Activated naive CD8-positive, alpha-beta T cell treated with anti-CD3 and anti-CD28 coated beads for 36 hours (primary cell): ENCODE measurements around the gene TICAM2. TPM values are rescaled to one million over a fixed set of nuclear protein-coding genes. Genes with fewer than 3 reads are reported as not detected.
"Not testable (repeated sequence)": the region's sequence is repeated elsewhere in the genome, so short reads cannot be mapped to it uniquely, and the experiment has no call there.

Source experiments
- DNase-seq: peaks from one replicate; pipeline ENCODE4 v3.0.0; 2021
- H3K27ac Mint-ChIP-seq: one replicate; pipeline ENCODE4 v1.8.0; 2022; ENCODE audit warnings: mild to moderate bottlenecking, moderate library complexity, mixed read lengths
- H3K27me3 Mint-ChIP-seq: one replicate; pipeline ENCODE4 v1.8.0; 2022; ENCODE audit warnings: mild to moderate bottlenecking, mixed read lengths
- H3K36me3 Mint-ChIP-seq: one replicate; pipeline ENCODE4 v1.8.0; 2021; ENCODE audit warnings: mild to moderate bottlenecking, mixed read lengths
- H3K4me1 Mint-ChIP-seq: one replicate; pipeline ENCODE4 v1.8.0; 2021; ENCODE audit warnings: mixed read lengths
- H3K4me3 Mint-ChIP-seq: one replicate; pipeline ENCODE4 v1.8.0; 2022; ENCODE audit warnings: mild to moderate bottlenecking, moderate library complexity, mixed read lengths
- H3K9me3 Mint-ChIP-seq: one replicate; pipeline ENCODE4 v1.8.0; 2022; ENCODE audit warnings: mixed read lengths
- total RNA-seq, 2 experiments: library from RNA; stranded (reverse); gene quantifications; one replicate each; pipeline ENCODE4 v1.2.3, GENCODE V29; 2021

The TICAM2 gene, protein sequence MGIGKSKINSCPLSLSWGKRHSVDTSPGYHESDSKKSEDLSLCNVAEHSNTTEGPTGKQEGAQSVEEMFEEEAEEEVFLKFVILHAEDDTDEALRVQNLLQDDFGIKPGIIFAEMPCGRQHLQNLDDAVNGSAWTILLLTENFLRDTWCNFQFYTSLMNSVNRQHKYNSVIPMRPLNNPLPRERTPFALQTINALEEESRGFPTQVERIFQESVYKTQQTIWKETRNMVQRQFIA
- total RNA-seq = 1 to 10 TPM in 1 of 2 experiments, under 1 TPM in 1; 0.82 to 1.1 TPM

DNA sequence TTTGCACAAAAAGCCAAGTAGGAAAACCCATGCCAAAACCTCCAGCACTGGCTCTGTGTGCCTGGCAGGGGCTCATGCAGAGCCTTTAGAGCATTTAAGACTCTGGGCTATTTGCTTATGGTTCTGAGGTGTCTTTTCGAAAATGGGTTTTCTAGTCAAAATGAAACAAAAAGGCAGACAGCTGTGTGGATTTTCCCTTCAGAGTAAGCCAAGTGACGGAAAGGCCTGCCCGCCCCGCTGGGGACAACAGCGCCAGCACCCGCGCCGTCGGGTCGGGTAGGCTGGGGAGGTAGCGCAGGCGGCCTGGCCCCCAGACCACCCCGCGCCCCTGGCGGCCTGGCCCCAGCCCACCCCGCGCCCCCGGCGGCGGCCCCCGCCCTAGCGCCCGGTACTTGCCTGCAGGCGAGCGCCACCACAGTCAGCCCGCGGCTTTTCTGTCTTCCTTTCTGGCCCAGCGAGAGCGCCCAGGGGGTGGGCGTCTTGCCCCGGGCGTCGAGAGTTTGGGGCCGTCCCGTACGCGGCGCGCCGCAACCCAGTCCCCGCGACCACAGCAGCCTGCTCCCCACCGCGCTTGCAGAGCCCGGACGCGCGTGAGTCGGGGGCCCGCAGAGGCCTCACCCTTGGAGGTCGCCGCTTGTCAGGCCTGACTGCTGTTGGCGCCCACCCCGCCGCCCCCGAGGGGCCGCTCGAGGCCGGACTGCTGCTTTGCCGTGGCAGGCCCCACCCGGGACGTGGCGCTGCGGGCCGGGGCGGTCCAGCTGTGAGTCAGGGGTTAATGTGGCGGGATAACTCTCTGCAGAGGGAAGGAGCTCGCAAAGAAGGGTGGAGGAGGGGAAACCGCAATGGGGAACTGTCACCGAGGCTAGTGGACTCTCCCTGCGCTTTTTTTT is at the start of gene TICAM2:
Gene TICAM2 (minus strand): TSS at position 779 of the 890 bp plus-strand sequence. CDS start 21,223 bp downstream, outside the sequence.
- H3K4me3 Mint-ChIP-seq = peak within 1 kb of the TSS; percentile 55
- H3K9me3 Mint-ChIP-seq = no peaks in the 10 kb centered on the region
- H3K27ac Mint-ChIP-seq = peak within 1 kb of the TSS; percentile 62
- no peaks in the 10 kb centered on the region for H3K27me3 Mint-ChIP-seq
- peaks cover 29% of the 10 kb centered on the region for H3K4me1 Mint-ChIP-seq
- peak; percentile 75 for DNase-seq
- H3K36me3 Mint-ChIP-seq = peaks cover 25% of the 10 kb centered on the region

DNA sequence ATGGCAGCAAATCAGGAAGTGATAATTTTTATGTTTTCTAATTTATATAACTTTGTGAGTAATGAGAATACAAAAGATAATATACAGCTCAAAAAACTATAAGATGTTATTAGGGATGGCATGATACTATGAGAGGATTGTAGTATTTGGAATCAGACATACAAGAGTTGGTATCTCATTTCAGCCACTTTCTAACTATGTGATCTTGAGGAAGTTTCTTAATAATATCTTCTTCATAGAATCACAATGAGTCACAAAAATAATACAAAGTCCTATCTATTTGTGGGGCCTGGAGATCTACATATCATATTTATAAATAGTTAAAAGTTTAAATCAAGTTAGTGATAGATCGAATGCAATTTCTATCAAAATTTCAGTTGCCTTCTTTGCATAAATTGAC is 47.3 kb upstream of the TICAM2 start:
- H3K4me3 Mint-ChIP-seq = no peak overlapping the region
- H3K36me3 Mint-ChIP-seq = no peaks in the 10 kb centered on the region
- H3K27me3 Mint-ChIP-seq = peaks cover 10% of the 10 kb centered on the region
- no peaks in the 10 kb centered on the region for H3K4me1 Mint-ChIP-seq
- DNase-seq = no peak
- no peaks in the 10 kb centered on the region for H3K9me3 Mint-ChIP-seq
- H3K27ac Mint-ChIP-seq = no peak overlapping the region

DNA sequence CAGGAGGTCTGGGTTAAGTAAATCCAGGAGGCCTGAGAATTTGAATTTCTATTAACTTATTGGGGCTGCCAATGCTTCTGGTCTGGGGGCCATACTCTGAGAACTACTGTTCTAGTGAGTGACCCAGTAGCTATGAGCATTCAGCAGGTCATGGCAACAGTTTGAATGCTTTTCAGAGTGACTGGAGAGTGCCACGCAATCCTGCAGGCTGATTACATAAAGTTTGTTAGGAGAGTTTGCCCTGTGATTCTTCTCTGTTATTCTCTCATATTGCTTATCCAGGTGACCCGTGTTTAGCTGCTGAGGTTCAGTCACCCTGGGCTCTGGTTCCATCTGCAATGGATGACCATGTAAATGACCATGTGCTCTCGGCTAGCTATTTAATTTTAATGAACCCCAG is 45.8 kb upstream of the TICAM2 start:
- Mint-ChIP-seq H3K4me3 (no peak overlapping the region), H3K27me3 (peaks cover 24% of the 10 kb centered on the region)
- no peak for DNase-seq

DNA sequence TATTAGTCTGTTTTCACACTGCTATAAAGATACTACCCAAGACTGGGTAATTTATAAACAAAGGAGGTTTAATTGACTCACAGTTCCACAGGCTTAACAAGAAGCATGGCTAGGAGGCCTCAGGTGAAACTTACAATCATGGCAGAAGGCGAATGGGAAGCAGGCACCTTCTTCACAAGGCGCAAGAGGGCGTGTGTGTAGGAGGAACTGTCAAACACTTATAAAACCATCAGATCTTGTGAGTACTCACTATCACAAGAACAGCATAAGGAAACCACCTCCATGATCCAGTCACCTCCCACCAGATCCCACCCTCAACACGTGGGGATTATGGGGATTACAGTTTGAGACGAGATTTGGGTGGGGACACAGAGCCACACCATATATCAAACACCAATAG is 43.1 kb upstream of the TICAM2 start:
- not testable (repeated sequence) for H3K27ac Mint-ChIP-seq, H3K9me3 Mint-ChIP-seq, DNase-seq, H3K4me1 Mint-ChIP-seq, H3K4me3 Mint-ChIP-seq, H3K36me3 Mint-ChIP-seq
- H3K27me3 Mint-ChIP-seq = peaks cover 31% of the 10 kb centered on the region

More for the DNA sequence above, 45.8 kb upstream of the TICAM2 start:
- Mint-ChIP-seq H3K4me1 (no peaks in the 10 kb centered on the region), H3K9me3 (no peaks in the 10 kb centered on the region), H3K27ac (no peak overlapping the region), H3K36me3 (no peaks in the 10 kb centered on the region)

DNA sequence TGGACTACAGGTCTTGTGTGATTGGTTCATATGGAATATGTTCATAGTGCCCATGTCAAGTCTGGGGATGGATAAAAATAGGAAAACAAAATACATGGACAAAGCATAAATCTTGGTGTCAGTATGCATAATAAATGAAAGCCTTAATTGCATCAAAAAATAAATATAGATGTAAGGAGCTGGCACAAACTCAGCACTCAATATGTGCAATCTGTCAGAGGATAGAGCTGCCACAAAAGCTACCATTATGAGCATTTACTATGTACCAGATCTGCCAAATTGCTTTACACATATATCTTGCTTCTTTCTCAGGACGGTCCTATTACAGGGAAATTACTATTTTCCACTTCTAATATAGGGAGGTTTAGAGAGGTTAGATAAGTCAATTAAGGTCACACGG is 41.8 kb upstream of the TICAM2 start:
- Mint-ChIP-seq H3K27ac (no peak overlapping the region), H3K4me1 (peaks cover 5% of the 10 kb centered on the region), H3K9me3 (no peaks in the 10 kb centered on the region), H3K27me3 (peaks cover 39% of the 10 kb centered on the region), H3K36me3 (no peaks in the 10 kb centered on the region), H3K4me3 (no peak overlapping the region)
- no peak for DNase-seq

DNA sequence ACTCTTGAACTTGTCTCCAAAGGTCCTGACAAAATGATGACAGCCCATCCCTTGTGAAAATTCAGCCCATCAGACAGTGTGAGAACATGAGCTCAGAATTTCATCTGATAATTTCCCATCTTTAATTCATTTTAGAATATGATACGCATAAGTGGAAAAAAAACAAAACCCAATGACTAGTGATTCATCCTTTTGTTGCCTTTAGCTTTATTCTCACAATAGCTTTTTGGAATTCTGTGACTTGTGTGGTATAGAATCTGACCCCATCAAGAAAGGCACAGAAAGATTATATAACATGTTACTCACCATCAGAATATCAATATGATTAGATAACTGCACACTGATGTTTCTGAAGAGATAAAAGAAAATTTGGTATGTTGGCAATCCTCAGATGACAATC is 39.7 kb upstream of the TICAM2 start:
- H3K27me3 Mint-ChIP-seq = peaks cover 44% of the 10 kb centered on the region
- no peaks in the 10 kb centered on the region for H3K9me3 Mint-ChIP-seq
- no peak overlapping the region for H3K27ac Mint-ChIP-seq
- H3K4me1 Mint-ChIP-seq = peaks cover 21% of the 10 kb centered on the region
- no peak overlapping the region for H3K4me3 Mint-ChIP-seq
- no peak for DNase-seq
- no peaks in the 10 kb centered on the region for H3K36me3 Mint-ChIP-seq

DNA sequence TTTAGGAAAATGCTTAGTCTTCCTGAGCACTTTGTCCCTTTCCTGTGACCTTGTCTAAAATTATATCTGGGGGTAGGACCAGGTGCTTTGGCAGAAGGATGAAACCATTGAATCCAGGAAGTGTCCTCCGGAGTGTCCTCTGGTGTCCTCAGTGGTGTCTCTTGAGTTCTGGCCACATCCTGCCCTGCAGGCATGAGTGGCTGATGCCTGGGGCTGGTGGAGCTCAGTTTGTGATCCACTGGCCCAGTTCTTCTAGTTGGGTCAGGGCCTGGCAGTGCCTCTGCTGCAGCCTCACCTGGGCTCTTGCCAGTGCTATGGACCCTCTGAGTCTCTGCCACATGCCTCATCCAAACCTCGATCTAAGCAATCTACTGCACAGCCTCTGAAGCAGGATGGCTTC is 38.0 kb upstream of the TICAM2 start:
- Mint-ChIP-seq H3K27ac (no peak overlapping the region), H3K4me3 (no peak overlapping the region), H3K27me3 (peaks cover 55% of the 10 kb centered on the region), H3K9me3 (no peaks in the 10 kb centered on the region), H3K4me1 (peaks cover 35% of the 10 kb centered on the region), H3K36me3 (no peaks in the 10 kb centered on the region)
- DNase-seq = no peak

DNA sequence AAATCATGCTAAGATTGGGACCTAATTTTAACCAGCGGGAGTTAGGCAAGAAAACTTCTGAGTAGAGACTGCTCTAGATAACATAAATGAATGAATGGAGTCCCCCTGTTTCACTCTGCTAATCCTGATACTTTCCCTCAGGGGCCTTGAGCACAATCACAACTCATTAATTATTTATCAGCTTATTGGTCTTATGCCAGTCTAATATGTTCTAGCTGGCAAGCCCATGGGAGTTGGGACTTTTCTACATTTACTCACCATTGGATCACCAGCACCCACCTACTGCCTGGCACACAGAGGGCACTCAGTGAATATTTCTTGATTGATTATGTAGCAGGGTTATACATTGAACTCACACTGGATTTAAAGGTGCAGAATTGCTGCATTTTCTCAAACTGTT is 37.1 kb upstream of the TICAM2 start:
- Mint-ChIP-seq H3K4me1 (peaks cover 38% of the 10 kb centered on the region), H3K27ac (no peak overlapping the region), H3K27me3 (peaks cover 47% of the 10 kb centered on the region), H3K36me3 (no peaks in the 10 kb centered on the region), H3K4me3 (no peak overlapping the region), H3K9me3 (no peaks in the 10 kb centered on the region)
- no peak for DNase-seq

DNA sequence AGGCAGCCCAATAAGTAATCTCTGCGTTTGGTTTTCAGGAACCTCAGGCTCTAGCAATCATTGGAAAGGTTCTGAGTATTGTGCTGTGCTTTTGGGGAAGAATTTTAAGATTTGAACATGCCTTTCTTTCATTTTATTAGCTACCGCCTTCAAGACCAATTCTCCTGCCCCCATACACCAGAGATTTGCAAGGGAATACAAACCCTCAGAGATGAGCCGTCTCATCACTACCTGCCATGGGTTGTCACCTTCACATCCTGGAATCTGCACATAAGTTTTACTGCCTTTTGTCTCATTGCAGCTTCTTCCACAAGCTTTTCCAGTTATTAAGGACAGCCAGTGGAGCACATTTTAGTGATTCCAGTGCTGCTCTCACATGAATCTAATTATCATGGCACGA is 35.2 kb upstream of the TICAM2 start:
- DNase-seq = no peak
- Mint-ChIP-seq H3K9me3 (no peaks in the 10 kb centered on the region), H3K4me3 (no peak overlapping the region), H3K4me1 (peaks cover 46% of the 10 kb centered on the region), H3K27me3 (peaks cover 45% of the 10 kb centered on the region), H3K27ac (no peak overlapping the region), H3K36me3 (no peaks in the 10 kb centered on the region)

DNA sequence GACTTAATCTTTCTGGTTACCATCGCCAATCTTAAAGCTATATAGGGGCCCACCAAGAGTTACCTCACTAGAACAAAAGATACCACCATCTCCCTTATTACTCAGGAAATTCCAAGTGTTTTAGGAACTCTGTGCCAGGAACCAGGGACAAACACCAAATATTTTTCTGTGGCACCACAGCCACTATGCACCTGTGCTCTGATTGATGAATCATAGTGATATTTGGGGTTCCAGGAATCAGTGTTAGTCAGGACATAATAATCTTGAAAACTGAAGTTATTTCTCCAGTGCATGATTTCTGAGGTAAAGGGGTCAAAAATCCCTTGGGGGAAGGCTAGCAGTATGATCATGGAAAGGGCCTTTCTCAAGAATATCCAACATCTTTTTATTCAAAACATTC is 33.7 kb upstream of the TICAM2 start:
- no peak for DNase-seq
- Mint-ChIP-seq H3K4me1 (peaks cover 46% of the 10 kb centered on the region), H3K36me3 (no peaks in the 10 kb centered on the region), H3K9me3 (no peaks in the 10 kb centered on the region), H3K4me3 (no peak overlapping the region), H3K27me3 (peaks cover 47% of the 10 kb centered on the region), H3K27ac (no peak overlapping the region)

DNA sequence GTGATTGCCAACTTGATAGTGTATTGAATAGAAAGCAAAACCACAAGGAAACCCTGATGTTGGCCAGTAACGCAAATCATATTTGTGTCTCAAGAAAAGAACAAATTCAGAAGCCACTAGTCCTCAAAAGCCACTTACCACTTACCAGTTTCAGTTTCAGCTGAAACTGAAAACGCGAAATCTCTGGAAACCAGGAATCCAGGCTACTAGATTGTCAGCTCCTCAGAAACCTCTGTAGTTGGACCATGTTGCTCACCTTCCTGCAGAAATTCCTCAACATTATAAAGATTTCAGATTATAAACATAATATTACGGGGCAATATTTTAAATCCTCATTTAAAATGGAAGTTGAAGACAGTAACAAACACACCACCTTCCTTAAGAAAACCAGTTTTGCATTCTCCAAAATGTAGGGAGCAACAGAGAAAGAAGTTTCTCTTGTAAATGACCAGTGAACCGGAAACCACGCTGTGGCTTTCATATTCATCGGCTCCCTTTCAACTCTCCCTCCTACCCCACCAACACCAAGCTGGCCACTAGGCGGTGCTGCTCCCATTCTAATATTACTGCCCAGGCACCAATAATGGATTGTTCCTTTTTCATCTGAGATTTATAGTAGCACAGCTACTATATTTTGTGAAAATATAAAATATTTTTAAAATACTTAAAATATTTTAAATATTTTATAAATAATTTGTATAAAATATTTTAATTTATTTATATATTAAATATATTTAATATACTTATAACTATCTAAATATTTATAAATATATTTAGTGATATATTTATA is 32.3 kb upstream of the TICAM2 start:
- no peaks in the 10 kb centered on the region for H3K36me3 Mint-ChIP-seq

DNA sequence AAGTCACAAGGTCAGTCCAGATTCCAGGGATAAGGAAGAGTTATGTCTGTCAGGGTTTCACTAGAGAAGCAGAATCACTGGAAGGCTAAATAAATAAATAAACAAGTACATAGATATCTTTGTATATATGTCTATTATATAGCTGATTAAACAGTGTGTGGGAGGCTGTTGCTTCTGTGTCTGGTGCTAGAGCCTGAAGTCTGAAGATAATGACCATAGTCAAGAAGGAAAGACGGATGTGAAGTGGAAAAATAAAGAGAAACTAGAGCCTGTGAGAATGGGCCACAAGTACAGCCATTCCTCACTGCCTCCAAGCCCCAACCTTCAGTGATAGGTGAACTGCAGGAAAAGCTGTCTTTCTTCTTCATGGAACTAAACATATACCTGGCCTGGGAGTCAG is 27.6 kb upstream of the TICAM2 start:
- no peak for DNase-seq
- Mint-ChIP-seq H3K4me3 (no peak overlapping the region), H3K27me3 (peaks cover 14% of the 10 kb centered on the region), H3K9me3 (no peaks in the 10 kb centered on the region), H3K4me1 (peaks cover 17% of the 10 kb centered on the region), H3K27ac (no peak overlapping the region), H3K36me3 (no peaks in the 10 kb centered on the region)

More for the DNA sequence above, 32.3 kb upstream of the TICAM2 start:
- Mint-ChIP-seq H3K27me3 (peaks cover 34% of the 10 kb centered on the region), H3K27ac (peak overlapping the region; percentile 29), H3K4me1 (peaks cover 44% of the 10 kb centered on the region), H3K4me3 (peak overlapping the region; percentile 43), H3K9me3 (no peaks in the 10 kb centered on the region)
- DNase-seq = peak; percentile 81

DNA sequence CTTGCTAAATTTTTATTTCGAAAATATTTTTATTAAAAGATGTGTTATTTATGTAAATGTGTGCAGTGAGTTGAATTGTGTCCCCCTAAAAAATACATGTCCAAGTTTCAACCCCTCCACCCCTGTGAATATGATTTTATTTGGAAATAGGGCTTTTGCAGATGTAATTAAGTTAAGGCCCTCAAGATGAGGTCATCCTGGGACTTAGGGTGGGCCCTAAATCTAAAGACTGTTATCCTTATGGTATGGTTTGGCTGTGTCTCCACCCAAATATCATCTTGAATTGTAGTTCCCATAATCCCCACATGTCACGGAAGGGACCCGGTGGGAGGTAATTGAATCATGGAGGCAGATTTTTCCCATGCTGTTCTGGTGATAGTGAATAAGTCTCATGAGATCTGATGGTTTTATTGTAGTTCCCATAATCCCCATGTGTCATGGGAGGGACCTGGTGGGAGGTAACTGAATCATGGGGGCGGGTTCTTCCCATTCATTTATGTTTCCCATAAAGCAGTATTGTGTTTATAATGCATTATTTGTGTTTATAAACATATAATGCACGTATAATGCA is 25.1 kb upstream of the TICAM2 start:
- Mint-ChIP-seq H3K4me3 (no peak overlapping the region), H3K9me3 (no peaks in the 10 kb centered on the region), H3K27ac (no peak overlapping the region), H3K36me3 (peaks cover 4% of the 10 kb centered on the region), H3K4me1 (peaks cover 14% of the 10 kb centered on the region), H3K27me3 (peaks cover 3% of the 10 kb centered on the region)
- no peak for DNase-seq

DNA sequence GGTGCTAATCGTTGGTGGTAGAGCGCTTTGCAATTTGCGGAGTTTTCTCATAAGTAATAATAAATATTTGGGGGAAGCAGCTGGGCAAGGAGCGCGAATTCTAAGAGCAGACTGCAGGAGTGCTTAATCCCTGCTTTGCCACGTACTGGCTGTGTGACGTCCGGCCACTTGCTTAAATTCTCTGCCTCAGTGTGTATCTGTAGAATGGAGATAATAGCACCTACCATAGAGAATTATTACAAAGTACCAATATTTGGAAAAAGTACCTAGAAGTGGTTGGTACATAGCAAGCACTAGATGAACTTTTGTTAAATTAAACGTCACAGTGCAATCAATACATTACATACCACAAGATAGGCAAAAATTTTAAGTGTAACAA is 24.2 kb upstream of the TICAM2 start:
- H3K27ac Mint-ChIP-seq = peak overlapping the region; percentile 92
- H3K36me3 Mint-ChIP-seq = peaks cover 7% of the 10 kb centered on the region

More for the DNA sequence above, 24.2 kb upstream of the TICAM2 start:
- H3K27me3 Mint-ChIP-seq = no peaks in the 10 kb centered on the region
- DNase-seq = no peak
- no peaks in the 10 kb centered on the region for H3K9me3 Mint-ChIP-seq
- no peak overlapping the region for H3K4me3 Mint-ChIP-seq
- H3K4me1 Mint-ChIP-seq = peaks cover 20% of the 10 kb centered on the region
